Immature natural killer cell (primary cell): ENCODE results near the gene CFAP100. TPM values are rescaled to one million over a fixed set of nuclear protein-coding genes. Genes with fewer than 3 reads are reported as not detected.

Experiments
- DNase-seq, 3 donors: peaks; one replicate each; pipeline ENCODE4 v3.0.0; 2022; ENCODE audit warnings: mixed read lengths in 1 of 3
- H3K27ac Mint-ChIP-seq, 6 donors: one replicate each; pipeline ENCODE4 v1.8.0; 2020; ENCODE audit warnings: mixed read lengths in 6 of 6, mild to moderate bottlenecking in 5 of 6, inconsistent platforms in 4 of 6, moderate library complexity in 3 of 6
- H3K27me3 Mint-ChIP-seq, 3 donors: one replicate each; pipeline ENCODE4 v1.8.0; 2020 to 2021; ENCODE audit warnings: low read depth in 3 of 3, mild to moderate bottlenecking in 3 of 3, mixed read lengths in 3 of 3, moderate library complexity in 3 of 3, inconsistent platforms in 1 of 3
- H3K36me3 Mint-ChIP-seq, 3 donors: one replicate each; pipeline ENCODE4 v1.8.0; 2020; ENCODE audit warnings: mixed read lengths in 3 of 3, inconsistent platforms in 2 of 3, mild to moderate bottlenecking in 2 of 3
- H3K4me1 Mint-ChIP-seq, 2 donors: one replicate each; pipeline ENCODE4 v1.8.0; 2020; ENCODE audit warnings: inconsistent platforms in 2 of 2, mild to moderate bottlenecking in 2 of 2, mixed read lengths in 2 of 2, moderate library complexity in 1 of 2
- H3K4me3 Mint-ChIP-seq, 5 donors: one replicate each; pipeline ENCODE4 v1.8.0; 2020; ENCODE audit warnings: mild to moderate bottlenecking in 5 of 5, mixed read lengths in 5 of 5, inconsistent platforms in 3 of 5, moderate library complexity in 3 of 5
- H3K9me3 Mint-ChIP-seq, 6 donors: one replicate each; pipeline ENCODE4 v1.8.0; 2020; ENCODE audit warnings: mild to moderate bottlenecking in 6 of 6, mixed read lengths in 6 of 6, inconsistent platforms in 4 of 6, moderate library complexity in 3 of 6
- polyA plus RNA-seq, 3 donors: library from polyadenylated mRNA; unstranded; fragments of 300-500 nt; fragmentation: Illumina TruSeq; gene quantifications; one replicate each; pipeline ENCODE4 v1.2.3, GENCODE V29; 2021

Gene CFAP100
- polyA plus RNA-seq, 3 donors from 2014 or later: not detected

DNA sequence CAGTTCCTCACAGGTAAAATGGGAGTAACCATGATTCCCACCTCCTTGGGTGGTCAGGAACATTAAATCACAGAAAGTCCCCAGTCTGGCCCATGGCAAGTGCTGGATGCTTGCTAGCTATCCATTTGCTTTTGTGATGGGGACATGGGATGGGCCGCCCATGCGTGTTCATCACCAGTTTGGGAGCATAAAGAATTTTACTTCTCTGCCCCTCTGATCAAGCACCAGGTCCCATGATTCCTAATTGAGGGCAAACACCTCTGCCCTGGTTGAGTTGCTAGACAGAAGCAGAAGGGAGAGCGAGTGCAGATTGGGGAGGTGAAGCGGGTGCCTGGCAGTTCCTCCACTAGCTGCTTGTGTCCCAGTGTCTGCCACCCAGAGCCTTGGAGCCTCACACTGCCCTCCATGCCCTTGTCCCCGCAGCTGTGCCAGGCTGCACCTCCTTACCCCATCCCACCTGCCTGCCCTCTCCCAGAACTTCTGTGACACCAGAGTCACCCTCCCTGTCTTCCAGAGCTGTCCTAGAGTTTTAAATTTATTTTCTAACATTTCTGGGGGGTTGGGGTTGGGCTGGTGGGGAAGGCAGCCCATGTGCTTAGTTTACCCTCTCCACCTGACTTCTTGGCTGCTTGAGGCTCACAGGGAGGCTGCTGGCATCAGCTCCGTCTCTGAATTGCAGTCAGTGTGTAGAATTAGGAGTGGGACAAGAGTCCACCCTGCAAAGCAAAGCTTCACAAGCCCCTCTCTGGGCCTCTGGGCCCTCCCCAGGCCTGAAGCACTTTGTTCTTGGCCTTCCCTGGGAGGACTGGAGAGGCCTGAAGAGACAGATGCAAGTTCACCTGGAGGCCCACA lies 18.4 kb downstream of the CFAP100 start:
- H3K27ac Mint-ChIP-seq: no peak overlapping the region
- no peaks in the 10 kb centered on the region for H3K4me1 Mint-ChIP-seq
- no peaks in the 10 kb centered on the region for H3K36me3 Mint-ChIP-seq
- DNase-seq: no peak
- H3K4me3 Mint-ChIP-seq: no peak overlapping the region
- H3K27me3 Mint-ChIP-seq: peaks cover 4 to 11% (median 5%) of the 10 kb centered on the region in 3 donors
- H3K9me3 Mint-ChIP-seq: no peaks in the 10 kb centered on the region

GRCh38 chr3:126413693-126414080 lies 19.0 kb downstream of the CFAP100 start:
- DNase-seq: no peak
- Mint-ChIP-seq H3K9me3 (no peaks in the 10 kb centered on the region), H3K4me1 (no peaks in the 10 kb centered on the region), H3K4me3 (no peak overlapping the region), H3K27me3 (peaks cover 4 to 7% (median 5%) of the 10 kb centered on the region in 3 donors), H3K36me3 (no peaks in the 10 kb centered on the region), H3K27ac (no peak overlapping the region)

DNA sequence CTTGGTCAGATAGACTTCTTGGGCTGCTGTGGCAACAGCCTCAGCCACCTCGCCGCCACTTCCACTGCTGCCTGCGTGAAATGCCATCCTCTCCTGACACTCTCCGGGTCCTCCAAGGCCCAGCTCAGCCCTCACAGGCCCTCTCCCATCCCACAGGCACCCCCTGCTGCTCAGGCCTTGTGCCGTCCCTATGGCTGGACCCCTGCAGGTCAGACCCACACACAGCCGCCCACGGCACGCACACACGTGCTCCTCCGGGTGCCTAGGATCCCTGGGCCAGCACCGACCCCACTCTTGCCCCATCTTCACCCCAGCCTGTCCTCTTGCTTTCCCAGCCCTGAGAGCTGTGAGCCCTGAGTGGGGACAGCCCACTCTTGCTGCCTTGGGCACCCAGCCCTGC lies 19.7 kb downstream of the CFAP100 start:
- H3K27ac Mint-ChIP-seq: no peak overlapping the region
- no peaks in the 10 kb centered on the region for H3K9me3 Mint-ChIP-seq
- no peaks in the 10 kb centered on the region for H3K4me1 Mint-ChIP-seq
- no peaks in the 10 kb centered on the region for H3K36me3 Mint-ChIP-seq
- DNase-seq: no peak
- no peak overlapping the region for H3K4me3 Mint-ChIP-seq
- H3K27me3 Mint-ChIP-seq: peaks cover 3 to 7% (median 4%) of the 10 kb centered on the region in 3 donors

DNA sequence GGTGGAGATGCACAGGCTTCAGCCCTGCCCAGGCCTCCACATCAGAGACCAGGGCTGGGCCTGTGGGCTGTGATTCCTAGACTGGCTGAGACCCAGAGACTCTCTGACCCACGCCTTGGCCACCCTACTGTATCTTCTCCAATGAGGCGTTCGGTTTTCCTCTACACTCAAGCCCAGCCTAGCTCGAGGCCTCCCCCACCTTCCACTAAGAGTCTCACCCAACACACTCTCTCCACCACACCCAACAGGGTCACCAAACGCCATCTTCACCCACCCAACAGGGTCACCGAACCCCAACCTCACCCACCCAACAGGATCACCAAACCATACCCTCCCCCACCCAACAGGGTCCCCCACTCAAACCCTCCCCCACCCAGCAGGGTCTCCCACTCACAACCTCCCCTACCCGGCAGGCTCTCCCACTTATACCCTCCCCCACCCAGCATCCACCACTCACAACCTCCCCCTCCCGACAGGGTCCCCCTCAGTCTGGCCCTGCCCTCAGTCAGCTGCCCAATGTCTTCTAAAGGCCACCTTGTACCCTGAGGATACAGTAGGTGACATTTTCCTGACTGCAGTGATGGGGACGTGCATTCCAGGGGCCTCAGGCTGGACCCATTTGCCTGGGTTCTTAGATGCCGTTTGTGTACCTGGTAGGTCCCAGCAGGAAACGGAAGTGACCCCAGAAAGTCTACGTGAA lies 20.4 kb downstream of the CFAP100 start:
- H3K4me1 Mint-ChIP-seq: no peaks in the 10 kb centered on the region
- H3K27ac Mint-ChIP-seq: no peak overlapping the region
- H3K9me3 Mint-ChIP-seq: no peaks in the 10 kb centered on the region
- no peaks in the 10 kb centered on the region for H3K36me3 Mint-ChIP-seq
- peaks cover 3 to 7% (median 4%) of the 10 kb centered on the region in 3 donors for H3K27me3 Mint-ChIP-seq
- H3K4me3 Mint-ChIP-seq: no peak overlapping the region
- no peak for DNase-seq

- Mint-ChIP-seq H3K4me3 (no peak overlapping the region), H3K9me3 (no peaks in the 10 kb centered on the region), H3K36me3 (no peaks in the 10 kb centered on the region), H3K27me3 (peaks cover 1 to 7% (median 3%) of the 10 kb centered on the region in 3 donors), H3K27ac (no peak overlapping the region), H3K4me1 (no peaks in the 10 kb centered on the region)
- DNase-seq: no peak
These were observed 21.2 kb downstream of the CFAP100 start for GRCh38 chr3:126415661-126416591.

DNA sequence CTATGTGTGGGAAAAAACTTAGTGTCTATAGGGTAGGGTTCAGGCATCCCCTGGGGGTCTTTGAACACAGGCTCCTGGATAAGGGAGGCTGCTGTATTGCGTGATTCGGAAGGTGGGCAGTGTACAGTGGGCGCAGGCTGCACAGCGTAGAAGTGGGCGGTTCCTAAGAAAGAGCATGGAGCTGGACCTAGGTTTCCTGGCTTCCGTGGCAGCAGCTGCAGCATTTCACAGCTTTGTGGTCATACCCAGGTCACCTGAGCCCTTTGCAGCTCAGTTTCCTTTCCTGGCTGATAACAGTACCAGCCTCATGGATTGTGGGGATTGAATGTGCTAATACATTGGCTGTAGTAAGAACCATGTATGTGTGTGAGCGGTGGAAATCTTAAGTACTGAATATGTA lies 22.2 kb downstream of the CFAP100 start:
- Mint-ChIP-seq H3K27ac (no peak overlapping the region), H3K4me1 (no peaks in the 10 kb centered on the region), H3K4me3 (no peak overlapping the region), H3K9me3 (no peaks in the 10 kb centered on the region), H3K36me3 (no peaks in the 10 kb centered on the region), H3K27me3 (peaks cover 0 to 7% (median 1%) of the 10 kb centered on the region in 3 donors)
- DNase-seq: no peak

DNA sequence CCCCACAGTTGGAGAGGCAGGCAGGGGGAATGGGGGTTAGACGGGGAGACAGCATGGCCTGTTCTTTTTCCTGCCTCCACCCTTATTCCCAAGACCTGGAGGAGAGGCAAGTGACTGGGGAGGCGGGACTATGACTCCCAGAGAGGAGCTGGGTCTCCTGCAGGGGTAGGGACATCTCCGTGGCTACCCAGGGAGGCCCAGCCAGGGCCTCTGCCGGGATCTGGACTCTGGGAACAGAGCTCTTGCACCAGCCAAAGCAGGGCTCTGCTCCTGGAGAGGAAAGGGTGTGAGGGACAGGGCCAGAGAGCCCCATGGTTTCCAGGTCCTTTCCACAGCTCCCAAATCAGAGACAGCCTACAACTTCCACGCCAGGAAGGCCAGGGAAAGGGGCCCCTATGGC lies 22.8 kb downstream of the CFAP100 start:
- no peaks in the 10 kb centered on the region for H3K36me3 Mint-ChIP-seq
- no peak overlapping the region for H3K27ac Mint-ChIP-seq
- no peak for DNase-seq

GRCh38 chr3:126417981-126418530 lies 23.3 kb downstream of the CFAP100 start:
- Mint-ChIP-seq H3K27me3 (peaks cover 0 to 7% (median 1%) of the 10 kb centered on the region in 3 donors), H3K27ac (no peak overlapping the region), H3K9me3 (no peaks in the 10 kb centered on the region), H3K4me3 (no peak overlapping the region), H3K4me1 (no peaks in the 10 kb centered on the region), H3K36me3 (no peaks in the 10 kb centered on the region)
- no peak for DNase-seq

More for the DNA sequence above, 22.8 kb downstream of the CFAP100 start:
- Mint-ChIP-seq H3K4me1 (no peaks in the 10 kb centered on the region), H3K27me3 (peaks cover 0 to 7% (median 1%) of the 10 kb centered on the region in 3 donors), H3K4me3 (no peak overlapping the region), H3K9me3 (no peaks in the 10 kb centered on the region)

DNA sequence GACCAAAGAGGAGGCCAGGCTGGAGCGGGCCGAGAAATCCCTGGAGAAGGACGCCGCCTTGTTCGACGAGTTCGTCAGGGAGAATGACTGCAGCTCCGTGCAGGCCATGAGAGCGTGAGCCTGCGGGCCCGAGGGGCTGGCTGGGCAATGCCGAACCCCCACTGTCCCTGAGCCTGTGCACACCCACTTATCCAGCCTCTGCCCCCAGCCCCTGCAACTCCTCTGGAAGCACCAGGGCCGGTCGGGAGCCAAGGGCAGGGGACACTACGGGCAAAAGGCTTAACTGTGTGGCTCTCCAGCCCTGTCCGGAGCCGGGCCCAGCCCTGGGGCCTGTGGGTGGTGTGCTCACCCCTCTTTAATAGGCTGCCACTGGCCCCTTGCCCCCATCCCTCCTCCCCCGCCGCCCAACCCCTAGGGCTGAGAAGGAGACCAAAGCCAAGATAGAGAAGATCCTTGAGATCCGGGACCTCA lies 24.0 kb downstream of the CFAP100 start:
- H3K27me3 Mint-ChIP-seq: peaks cover 0 to 7% (median 1%) of the 10 kb centered on the region in 3 donors
- no peaks in the 10 kb centered on the region for H3K4me1 Mint-ChIP-seq
- no peak overlapping the region for H3K4me3 Mint-ChIP-seq
- H3K27ac Mint-ChIP-seq: no peak overlapping the region
- no peaks in the 10 kb centered on the region for H3K36me3 Mint-ChIP-seq
- no peak for DNase-seq
- H3K9me3 Mint-ChIP-seq: no peaks in the 10 kb centered on the region

DNA sequence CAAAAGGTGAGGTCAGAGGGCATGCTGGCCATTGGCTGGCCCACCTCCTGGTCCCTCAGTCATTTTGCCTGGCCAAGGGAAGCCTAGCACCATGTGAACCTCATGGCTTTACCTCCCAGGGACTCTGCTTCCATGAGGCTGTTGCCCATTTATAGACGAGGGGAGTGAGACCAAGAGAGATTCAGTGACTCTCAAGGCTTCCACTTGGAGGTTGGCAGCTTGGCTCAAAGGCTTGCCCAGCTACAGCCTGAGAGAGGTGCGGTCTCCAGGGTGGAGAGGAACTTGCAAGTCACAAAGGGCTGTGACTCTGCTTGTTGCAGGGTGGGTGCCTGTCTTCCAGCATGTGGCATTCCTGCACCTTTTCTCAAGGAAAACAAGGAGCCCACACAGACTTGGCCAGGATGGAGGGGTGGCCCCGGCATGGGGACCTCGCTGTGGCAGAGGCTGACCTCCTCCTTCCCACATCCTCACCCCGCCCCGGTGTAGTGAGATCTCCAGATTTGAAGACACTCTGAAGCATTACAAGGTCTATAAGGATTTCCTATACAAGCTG lies 24.5 kb downstream of the CFAP100 start:
- Mint-ChIP-seq H3K27me3 (peaks cover 0 to 3% (median 0%) of the 10 kb centered on the region in 3 donors), H3K36me3 (no peaks in the 10 kb centered on the region)

GRCh38 chr3:126419886-126420786 lies 25.4 kb downstream of the CFAP100 start:
- H3K27ac Mint-ChIP-seq: no peak overlapping the region
- H3K4me3 Mint-ChIP-seq: no peak overlapping the region

More for the DNA sequence above, 24.5 kb downstream of the CFAP100 start:
- DNase-seq: no peak
- Mint-ChIP-seq H3K9me3 (no peaks in the 10 kb centered on the region), H3K4me1 (no peaks in the 10 kb centered on the region), H3K27ac (no peak overlapping the region), H3K4me3 (no peak overlapping the region)

GRCh38 chr3:126421573-126422119 lies 26.9 kb downstream of the CFAP100 start:
- H3K4me1 Mint-ChIP-seq: no peaks in the 10 kb centered on the region
- H3K4me3 Mint-ChIP-seq: no peak overlapping the region
- H3K36me3 Mint-ChIP-seq: peaks cover 7 to 15% (median 10%) of the 10 kb centered on the region in 3 donors
- H3K9me3 Mint-ChIP-seq: peaks cover 0 to 8% (median 6%) of the 10 kb centered on the region in 6 donors
- H3K27me3 Mint-ChIP-seq: peaks cover 0 to 4% (median 0%) of the 10 kb centered on the region in 3 donors
- DNase-seq: no peak
- no peak overlapping the region for H3K27ac Mint-ChIP-seq

More at GRCh38 chr3:126419886-126420786, 25.4 kb downstream of the CFAP100 start:
- H3K4me1 Mint-ChIP-seq: no peaks in the 10 kb centered on the region
- peaks cover 0 to 7% (median 5%) of the 10 kb centered on the region in 3 donors for H3K36me3 Mint-ChIP-seq
- no peaks in the 10 kb centered on the region for H3K9me3 Mint-ChIP-seq
- DNase-seq: no peak
- no peaks in the 10 kb centered on the region for H3K27me3 Mint-ChIP-seq
